OCI-LY3 (cell line): ENCODE data around the gene SPATA2L.

Experiments
- EZH2phosphoT487 ChIP-seq: fragments of 200-600 bp; shearing (Covaris generic); IDR thresholded peaks from 2 replicates; pipeline ENCODE4 v1.6.1; 2018; ENCODE audit warnings: antibody characterized with exemption, mixed run types, low read depth
- TF ChIP-seq, protein P1 (sequence below): fragments of 200-600, 300-600 bp; sonication (generic); IDR thresholded peaks from 2 replicates; pipeline ENCODE4 v1.5.1; 2014; ENCODE audit warnings: antibody characterized with exemption, low read length, low read depth

DNA sequence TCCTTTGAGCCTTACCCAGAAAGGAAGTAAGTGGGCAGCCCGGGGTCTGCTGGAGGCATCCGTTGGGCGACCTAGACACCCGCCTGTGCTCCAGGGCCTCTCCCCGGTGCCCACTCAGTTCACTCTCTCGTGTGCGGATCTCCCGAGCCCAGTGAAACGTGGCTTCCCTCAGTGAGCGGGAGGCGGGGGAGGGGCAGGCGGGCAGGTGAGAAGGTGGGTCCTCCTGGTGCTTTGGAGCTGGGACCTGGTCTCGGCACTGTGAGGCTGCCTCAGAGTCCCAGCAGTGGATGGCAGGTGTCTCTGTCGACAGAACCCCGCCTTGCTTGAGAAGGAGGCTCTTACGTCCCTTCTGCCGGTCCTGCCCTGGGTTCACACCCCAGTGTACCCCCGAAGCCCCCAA lies 27.8 kb upstream of the SPATA2L start:
- no peak for TF ChIP-seq EZH2phosphoT487
- TF ChIP-seq, protein P1, sequence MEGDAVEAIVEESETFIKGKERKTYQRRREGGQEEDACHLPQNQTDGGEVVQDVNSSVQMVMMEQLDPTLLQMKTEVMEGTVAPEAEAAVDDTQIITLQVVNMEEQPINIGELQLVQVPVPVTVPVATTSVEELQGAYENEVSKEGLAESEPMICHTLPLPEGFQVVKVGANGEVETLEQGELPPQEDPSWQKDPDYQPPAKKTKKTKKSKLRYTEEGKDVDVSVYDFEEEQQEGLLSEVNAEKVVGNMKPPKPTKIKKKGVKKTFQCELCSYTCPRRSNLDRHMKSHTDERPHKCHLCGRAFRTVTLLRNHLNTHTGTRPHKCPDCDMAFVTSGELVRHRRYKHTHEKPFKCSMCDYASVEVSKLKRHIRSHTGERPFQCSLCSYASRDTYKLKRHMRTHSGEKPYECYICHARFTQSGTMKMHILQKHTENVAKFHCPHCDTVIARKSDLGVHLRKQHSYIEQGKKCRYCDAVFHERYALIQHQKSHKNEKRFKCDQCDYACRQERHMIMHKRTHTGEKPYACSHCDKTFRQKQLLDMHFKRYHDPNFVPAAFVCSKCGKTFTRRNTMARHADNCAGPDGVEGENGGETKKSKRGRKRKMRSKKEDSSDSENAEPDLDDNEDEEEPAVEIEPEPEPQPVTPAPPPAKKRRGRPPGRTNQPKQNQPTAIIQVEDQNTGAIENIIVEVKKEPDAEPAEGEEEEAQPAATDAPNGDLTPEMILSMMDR, result no peak
